Naive thymus-derived CD4-positive, alpha-beta T cell (primary cell): ENCODE data around the gene OCIAD1. TPM values are rescaled to one million over a fixed set of nuclear protein-coding genes. Genes with fewer than 3 reads are reported as not detected.
"Not testable (repeated sequence)": the region's sequence is repeated elsewhere in the genome, so short reads cannot be mapped to it uniquely, and the experiment has no call there.

ENCODE experiments used
- ATAC-seq: fragments of 150-1000 bp; cut with Tn5 transposase; 2 replicates; pipeline ENCODE4 v1.10.0; 2021; ENCODE audit warnings: mild to moderate bottlenecking, moderate library complexity
- CTCF ChIA-PET: fragments of 350-600 bp; sonication (Branson Sonifier 250); formaldehyde crosslinking; loops from one replicate; lab custom pipeline; 2021; ENCODE audit warnings: antibody characterized with exemption; lab: Charles Lee
- POLR2A ChIA-PET: fragments of 350-600 bp; sonication (Branson Sonifier 250); formaldehyde crosslinking; loops from one replicate; lab custom pipeline; 2021; ENCODE audit warnings: antibody characterized with exemption, inconsistent platforms; lab: Charles Lee
- DNase-seq, 9 donors: peaks; one replicate each; pipeline versions ENCODE4 v3.0.0 to v3.0.0-alpha.2; 2020 to 2022; ENCODE audit warnings: mixed read lengths in 1 of 9
- H3K27ac ChIP-seq: one replicate; pipeline ENCODE4 v1.7.0; 2013; ENCODE audit warnings: mild to moderate bottlenecking, low read depth, low read length, moderate library complexity
- H3K27me3 ChIP-seq, 2 donors: one replicate each; pipeline ENCODE4 v1.7.0; 2013; ENCODE audit warnings: low read length in 2 of 2, mild to moderate bottlenecking in 2 of 2, moderate library complexity in 2 of 2; ENCODE audit not compliant: control insufficient read depth in 2 of 2, insufficient read depth in 2 of 2
- H3K36me3 ChIP-seq, 3 experiments: 1 replicate in 2 of 3; 2 replicates in 1 of 3; pipeline ENCODE4 v1.7.0; 2013; ENCODE audit warnings: low read length in 3 of 3, mild to moderate bottlenecking in 3 of 3, moderate library complexity in 1 of 3; ENCODE audit not compliant: insufficient read depth in 3 of 3, control insufficient read depth in 2 of 3
- H3K4me1 ChIP-seq, 2 donors: one replicate each; pipeline ENCODE4 v1.7.0; 2013; ENCODE audit warnings: low read length in 2 of 2, mild to moderate bottlenecking in 2 of 2, moderate library complexity in 1 of 2; ENCODE audit not compliant: control insufficient read depth in 2 of 2, insufficient read depth in 2 of 2
- H3K4me3 ChIP-seq: 2 replicates; pipeline ENCODE4 v1.7.0; 2013; ENCODE audit warnings: mild to moderate bottlenecking, low read length
- H3K9me3 ChIP-seq, 3 experiments: 1 replicate in 2 of 3; 2 replicates in 1 of 3; pipeline ENCODE4 v1.7.0; 2013; ENCODE audit warnings: low read length in 3 of 3; ENCODE audit not compliant: control insufficient read depth in 2 of 3
- H3K27ac Mint-ChIP-seq, 9 donors: one replicate each; pipeline ENCODE4 v1.8.0; 2020 to 2022; ENCODE audit warnings: mixed read lengths in 9 of 9, mild to moderate bottlenecking in 8 of 9, moderate library complexity in 5 of 9, inconsistent platforms in 2 of 9
- H3K27me3 Mint-ChIP-seq, 5 donors: one replicate each; pipeline ENCODE4 v1.8.0; 2021 to 2022; ENCODE audit warnings: mixed read lengths in 5 of 5, mild to moderate bottlenecking in 1 of 5
- H3K36me3 Mint-ChIP-seq, 5 donors: one replicate each; pipeline ENCODE4 v1.8.0; 2020 to 2022; ENCODE audit warnings: mixed read lengths in 5 of 5, mild to moderate bottlenecking in 3 of 5, inconsistent platforms in 1 of 5
- H3K4me1 Mint-ChIP-seq, 7 donors: one replicate each; pipeline ENCODE4 v1.8.0; 2020 to 2022; ENCODE audit warnings: mixed read lengths in 7 of 7, mild to moderate bottlenecking in 3 of 7, inconsistent platforms in 1 of 7
- H3K4me3 Mint-ChIP-seq, 10 donors: one replicate each; pipeline ENCODE4 v1.8.0; 2020 to 2022; ENCODE audit warnings: mild to moderate bottlenecking in 10 of 10, mixed read lengths in 10 of 10, moderate library complexity in 6 of 10, inconsistent platforms in 2 of 10
- H3K9me3 Mint-ChIP-seq, 11 donors: one replicate each; pipeline ENCODE4 v1.8.0; 2020 to 2022; ENCODE audit warnings: mixed read lengths in 11 of 11, mild to moderate bottlenecking in 4 of 11, inconsistent platforms in 1 of 11, moderate library complexity in 1 of 11
- intact Hi-C, 2 donors: fragments of 100-400 bp; cut with micrococcal nuclease; formaldehyde crosslinking; loops; one replicate each; pipeline ENCODE4 v1.15.1; 2023
- polyA plus RNA-seq, 2 donors: library from polyadenylated mRNA; unstranded; fragments of 300-500 nt; fragmentation: Illumina TruSeq; gene quantifications; one replicate each; pipeline ENCODE4 v1.2.3, GENCODE V29; 2021
- total RNA-seq, 6 experiments: library from RNA in 5 of 6; stranded (reverse) in 5 of 6; gene quantifications; 1 replicate in 5 of 6; 2 replicates in 1 of 6; pipeline ENCODE4 v1.2.3 and lab custom pipeline; 2021 to 2026

The OCIAD1 gene
- total and polyA plus RNA-seq, 7 experiments from 2014 or later, result 85.6 to 248 (median 123) TPM

DNA sequence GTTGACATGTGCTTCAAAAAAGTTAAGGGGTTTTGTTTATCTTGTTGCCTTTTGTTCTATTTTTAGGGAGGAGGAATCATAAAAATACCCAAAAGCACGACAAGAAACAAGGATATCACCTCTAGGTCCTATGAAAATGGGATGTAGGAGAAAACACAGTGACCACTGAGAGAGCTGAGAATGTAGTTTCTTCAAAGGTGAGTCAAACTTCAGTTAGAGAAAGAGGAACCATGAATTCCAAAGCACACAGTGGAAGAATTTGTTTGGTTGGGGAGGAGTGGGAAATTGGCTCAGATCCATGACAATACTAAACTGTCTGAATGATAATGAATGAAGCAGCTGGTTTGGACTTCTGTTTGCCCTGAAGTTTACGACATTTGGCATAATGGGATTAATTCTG, 31.7 kb upstream of the OCIAD1 start:
- Histone ChIP-seq H3K4me1 (no peaks in the 10 kb centered on the region), H3K27ac (no peak overlapping the region), H3K36me3 (no peaks in the 10 kb centered on the region), H3K27me3 (no peaks in the 10 kb centered on the region), H3K4me3 (no peak overlapping the region), H3K9me3 (no peaks in the 10 kb centered on the region)
- no peak for ATAC-seq
- ChIA-PET POLR2A (no interaction called here), CTCF (no interaction called here)
- Mint-ChIP-seq H3K27ac (no peak overlapping the region), H3K9me3 (peaks cover 0 to 3% (median 0%) of the 10 kb centered on the region in 11 donors), H3K27me3 (peaks cover 0 to 9% (median 6%) of the 10 kb centered on the region in 5 donors), H3K36me3 (peaks cover 0 to 2% (median 0%) of the 10 kb centered on the region in 5 donors), H3K4me1 (peaks cover 0 to 3% (median 0%) of the 10 kb centered on the region in 7 donors), H3K4me3 (no peak overlapping the region)
- no peak for DNase-seq
- intact Hi-C loops, result no loop called here

- CTCF ChIA-PET, H3K4me3 ChIP-seq, DNase-seq, H3K9me3 ChIP-seq, H3K27me3 ChIP-seq, H3K27ac ChIP-seq, H3K9me3 Mint-ChIP-seq, H3K27ac Mint-ChIP-seq, H3K36me3 ChIP-seq, H3K4me1 ChIP-seq, H3K4me1 Mint-ChIP-seq, ATAC-seq, H3K4me3 Mint-ChIP-seq, H3K36me3 Mint-ChIP-seq, H3K27me3 Mint-ChIP-seq, intact Hi-C loops, POLR2A ChIA-PET: not testable (repeated sequence)
Measured at GRCh38 chr4:48800155-48800554, 30.7 kb upstream of the OCIAD1 start.

DNA sequence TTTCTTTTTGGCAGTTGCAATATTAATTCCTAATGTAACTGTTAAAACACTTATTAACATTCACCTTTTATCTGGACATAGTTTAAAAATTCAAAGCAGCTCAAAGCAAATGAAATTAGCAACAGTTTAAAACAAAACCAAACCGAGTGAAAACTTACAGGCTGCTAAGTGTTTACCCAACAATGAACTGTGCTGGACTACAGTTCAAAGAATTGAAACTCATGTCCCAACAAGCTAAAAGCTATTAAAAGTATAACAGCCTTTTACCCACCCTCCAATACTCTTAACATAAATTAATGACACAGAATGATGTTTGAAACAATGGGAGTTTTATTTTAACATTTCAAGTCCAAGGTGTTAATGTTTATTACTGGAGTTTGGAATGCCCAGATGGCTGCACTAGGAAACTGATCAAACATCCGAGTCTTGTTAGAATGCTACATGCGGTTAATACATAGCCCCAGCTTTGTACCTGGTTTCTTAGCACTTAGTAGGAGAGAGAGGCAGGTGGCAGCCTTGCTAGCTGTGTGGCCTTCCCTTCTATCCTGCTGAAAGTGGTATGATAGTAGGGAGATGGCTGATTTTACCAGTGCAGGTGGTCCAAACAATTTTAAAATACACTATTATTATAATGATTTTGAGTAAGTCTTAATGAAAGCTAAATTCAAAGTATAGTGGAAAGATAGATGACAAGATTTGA, 29.7 kb upstream of the OCIAD1 start:
- H3K27ac Mint-ChIP-seq, result no peak overlapping the region
- no peaks in the 10 kb centered on the region for H3K4me1 ChIP-seq
- no peak overlapping the region for H3K4me3 ChIP-seq
- no peak overlapping the region for H3K4me3 Mint-ChIP-seq
- no peak overlapping the region for H3K27ac ChIP-seq
- peaks cover 0 to 3% (median 0%) of the 10 kb centered on the region in 11 donors for H3K9me3 Mint-ChIP-seq
- no peak for DNase-seq
- no peaks in the 10 kb centered on the region for H3K36me3 ChIP-seq
- peaks cover 0 to 9% (median 6%) of the 10 kb centered on the region in 5 donors for H3K27me3 Mint-ChIP-seq
- ChIA-PET CTCF (no interaction called here), POLR2A (no interaction called here)
- no peak for ATAC-seq
- H3K4me1 Mint-ChIP-seq, result peaks cover 0 to 3% (median 0%) of the 10 kb centered on the region in 7 donors
- intact Hi-C loops, result no loop called here
- no peaks in the 10 kb centered on the region for H3K9me3 ChIP-seq
- peaks cover 0 to 2% (median 0%) of the 10 kb centered on the region in 5 donors for H3K36me3 Mint-ChIP-seq
- H3K27me3 ChIP-seq, result no peaks in the 10 kb centered on the region

- Mint-ChIP-seq H3K36me3 (no peaks in the 10 kb centered on the region), H3K4me3 (no peak overlapping the region), H3K4me1 (peaks cover 0 to 5% (median 0%) of the 10 kb centered on the region in 7 donors), H3K27ac (no peak overlapping the region), H3K9me3 (peaks cover 0 to 3% (median 0%) of the 10 kb centered on the region in 11 donors), H3K27me3 (peaks cover 0 to 7% (median 0%) of the 10 kb centered on the region in 5 donors)
- no peaks in the 10 kb centered on the region for H3K27me3 ChIP-seq
- DNase-seq (no peak), ATAC-seq (no peak)
- H3K4me1 ChIP-seq, result no peaks in the 10 kb centered on the region
- no peak overlapping the region for H3K27ac ChIP-seq
- intact Hi-C loops, result no loop called here
- ChIA-PET POLR2A (interaction anchor here (0.6 kb wide), 1 partner anchor 151 kb away, joined by 4 read pairs; no protein-coding TSS in a partner anchor), CTCF (no interaction called here)
- no peaks in the 10 kb centered on the region for H3K9me3 ChIP-seq
- no peaks in the 10 kb centered on the region for H3K36me3 ChIP-seq
- no peak overlapping the region for H3K4me3 ChIP-seq
Measured at GRCh38 chr4:48804584-48805301, 26.1 kb upstream of the OCIAD1 start.

DNA sequence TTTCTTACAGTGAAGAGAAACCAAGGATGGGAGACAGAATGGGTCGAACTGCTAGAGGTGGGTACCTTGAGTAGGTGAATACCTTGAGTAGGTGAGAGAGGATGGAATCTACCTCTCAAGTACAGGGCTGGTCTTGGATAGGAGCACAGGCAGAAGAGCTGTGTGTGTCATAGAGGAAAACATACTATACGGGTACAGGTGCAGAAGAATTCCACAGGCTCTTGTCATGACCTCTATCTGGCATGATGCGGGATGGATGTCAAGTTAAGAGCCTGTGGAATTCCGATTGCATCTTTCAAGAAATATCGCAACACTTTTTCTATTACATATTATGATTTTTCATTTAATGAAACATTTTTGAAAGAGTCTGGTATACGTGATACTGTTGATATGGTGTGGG, 18.0 kb upstream of the OCIAD1 start:
- Histone ChIP-seq H3K4me1 (no peaks in the 10 kb centered on the region), H3K4me3 (no peak overlapping the region), H3K27me3 (no peaks in the 10 kb centered on the region), H3K27ac (no peak overlapping the region), H3K9me3 (no peaks in the 10 kb centered on the region), H3K36me3 (no peaks in the 10 kb centered on the region)
- Mint-ChIP-seq H3K4me1 (peaks cover 0 to 16% (median 2%) of the 10 kb centered on the region in 7 donors), H3K4me3 (no peak overlapping the region), H3K36me3 (peaks cover 0 to 7% (median 0%) of the 10 kb centered on the region in 5 donors), H3K27me3 (peaks cover 0 to 10% (median 2%) of the 10 kb centered on the region in 5 donors), H3K9me3 (peaks cover 0 to 3% (median 0%) of the 10 kb centered on the region in 11 donors), H3K27ac (no peak overlapping the region)
- CTCF ChIA-PET, result interaction anchor here (0.6 kb wide), 1 partner anchor 184 kb away, joined by 3 read pairs; no protein-coding TSS in a partner anchor
- DNase-seq, result no peak
- POLR2A ChIA-PET, result no interaction called here
- intact Hi-C loops, result no loop called here
- ATAC-seq, result no peak

- Histone ChIP-seq H3K9me3 (no peaks in the 10 kb centered on the region), H3K27me3 (no peaks in the 10 kb centered on the region), H3K27ac (no peak overlapping the region), H3K4me1 (no peaks in the 10 kb centered on the region), H3K4me3 (no peak overlapping the region), H3K36me3 (no peaks in the 10 kb centered on the region)
- POLR2A ChIA-PET, result interaction anchor here (0.6 to 1.1 kb wide), 2 partner anchors 35 to 43 kb away, joined by 3 read pairs; no protein-coding TSS in a partner anchor
- Mint-ChIP-seq H3K27me3 (peaks cover 0 to 10% (median 4%) of the 10 kb centered on the region in 5 donors), H3K4me3 (no peak overlapping the region), H3K9me3 (peaks cover 0 to under 1% (median 0%) of the 10 kb centered on the region in 11 donors), H3K36me3 (peaks cover 0 to 7% (median 0%) of the 10 kb centered on the region in 5 donors), H3K27ac (no peak overlapping the region), H3K4me1 (peaks cover 0 to 11% (median 2%) of the 10 kb centered on the region in 7 donors)
- CTCF ChIA-PET, result no interaction called here
- intact Hi-C loops, result no loop called here
- no peak for ATAC-seq
- no peak for DNase-seq
Measured at GRCh38 chr4:48813964-48814363, 16.9 kb upstream of the OCIAD1 start.
